Lower lobe of right lung (tissue), 2 donors: Measurements from ENCODE around the gene BBC3. TPM values are rescaled to one million over a fixed set of nuclear protein-coding genes. Genes with fewer than 3 reads are reported as not detected.

Source experiments
- ATAC-seq, 2 donors: fragments of 200-7000 bp; cut with Tn5 transposase; one replicate each; pipeline ENCODE4 v1.9.1; 2020 to 2022; ENCODE audit warnings: mild to moderate bottlenecking in 2 of 2, moderate library complexity in 2 of 2
- DNase-seq: peaks from one replicate; pipeline ENCODE4 v3.0.0-alpha.2; 2020
- H3K27ac ChIP-seq: fragments of 200-600 bp; one replicate; pipeline ENCODE4 v1.8.0; 2022
- H3K27me3 ChIP-seq: fragments of 200-600 bp; one replicate; pipeline ENCODE4 v1.8.0; 2022; ENCODE audit warnings: low read depth
- H3K36me3 ChIP-seq: fragments of 200-600 bp; one replicate; pipeline ENCODE4 v1.8.0; 2022; ENCODE audit warnings: mild to moderate bottlenecking
- H3K4me1 ChIP-seq: fragments of 200-600 bp; one replicate; pipeline ENCODE4 v1.8.0; 2022
- H3K4me3 ChIP-seq: fragments of 200-600 bp; one replicate; pipeline ENCODE4 v1.8.0; 2022; ENCODE audit warnings: mild to moderate bottlenecking
- H3K9me3 ChIP-seq: fragments of 200-600 bp; one replicate; pipeline ENCODE4 v1.8.0; 2022
- CTCF ChIP-seq: fragments of 200-600 bp; IDR thresholded peaks from one replicate; pipeline ENCODE4 v1.8.0; 2022; ENCODE audit warnings: antibody characterized with exemption, mild to moderate bottlenecking
- intact Hi-C: fragments of 100-400 bp; cut with DNase I; formaldehyde crosslinking; loops from one replicate; pipeline ENCODE4 v1.11.0; 2022
- total RNA-seq: library from RNA; stranded (reverse); fragmentation: NEBNext Ultra II Directional; extraction: Animal tissue kit (Norgen Biotek cat#: 25700); gene quantifications from one replicate; pipeline ENCODE4 v1.2.1, GENCODE V29; 2021
- donor health status: DM: no; HTN: yes; CAD: no; lungs with severe emphysema.

Gene BBC3
- total RNA-seq, 1 donor from 2014 or later = 18.5 TPM

GRCh38 chr19:47260476-47260875 is 29.5 kb upstream of the BBC3 start:
- peaks cover 23% of the 10 kb centered on the region for H3K4me1 ChIP-seq
- H3K27me3 ChIP-seq = no peaks in the 10 kb centered on the region
- TF ChIP-seq CTCF = no peak
- DNase-seq (no peak), ATAC-seq (no peak)
- peaks cover 70% of the 10 kb centered on the region for H3K36me3 ChIP-seq
- H3K27ac ChIP-seq = no peak overlapping the region
- no peak overlapping the region for H3K4me3 ChIP-seq
- H3K9me3 ChIP-seq = no peaks in the 10 kb centered on the region
- intact Hi-C loops = no loop called here

- no peaks in the 10 kb centered on the region for H3K27me3 ChIP-seq
- H3K27ac ChIP-seq = no peak overlapping the region
- H3K36me3 ChIP-seq = peaks cover 56% of the 10 kb centered on the region
- peaks cover 25% of the 10 kb centered on the region for H3K4me1 ChIP-seq
- no peak overlapping the region for H3K4me3 ChIP-seq
- TF ChIP-seq CTCF = no peak
- intact Hi-C loops = no loop called here
- no peaks in the 10 kb centered on the region for H3K9me3 ChIP-seq
- DNase-seq (no peak), ATAC-seq (no peak)
Measured at GRCh38 chr19:47258895-47259555, 28.0 kb upstream of the BBC3 start.

- Histone ChIP-seq H3K9me3 (no peaks in the 10 kb centered on the region), H3K27ac (peak overlapping the region; percentile 89), H3K27me3 (no peaks in the 10 kb centered on the region), H3K4me3 (peak overlapping the region; percentile 57), H3K4me1 (peaks cover 25% of the 10 kb centered on the region), H3K36me3 (peaks cover 50% of the 10 kb centered on the region)
- DNase-seq = no peak
- intact Hi-C loops = no loop called here
- TF ChIP-seq CTCF = no peak
- no peak for ATAC-seq
Measured at GRCh38 chr19:47258434-47258833, 27.4 kb upstream of the BBC3 start.

GRCh38 chr19:47257411-47258169 is 26.6 kb upstream of the BBC3 start:
- Histone ChIP-seq H3K27ac (peak overlapping the region; percentile 89), H3K27me3 (no peaks in the 10 kb centered on the region), H3K36me3 (peaks cover 41% of the 10 kb centered on the region), H3K4me3 (peak overlapping the region; percentile 57), H3K4me1 (peaks cover 25% of the 10 kb centered on the region), H3K9me3 (no peaks in the 10 kb centered on the region)
- ATAC-seq (peak; percentile 41 to 44), DNase-seq (peak; percentile 51)
- no peak for TF ChIP-seq CTCF
- intact Hi-C loops = no loop called here

- intact Hi-C loops = no loop called here
Measured at GRCh38 chr19:47256693-47257410, 25.9 kb upstream of the BBC3 start.

More at GRCh38 chr19:47256693-47257410, 25.9 kb upstream of the BBC3 start:
- DNase-seq (peak; percentile 100), ATAC-seq (peak; percentile 88 to 92)
- TF ChIP-seq CTCF = no peak
- peaks cover 25% of the 10 kb centered on the region for H3K4me1 ChIP-seq
- H3K27ac ChIP-seq = peak overlapping the region; percentile 89
- peak overlapping the region; percentile 57 for H3K4me3 ChIP-seq
- H3K27me3 ChIP-seq = no peaks in the 10 kb centered on the region
- no peaks in the 10 kb centered on the region for H3K9me3 ChIP-seq
- H3K36me3 ChIP-seq = peaks cover 34% of the 10 kb centered on the region
